Activated CD8-positive, alpha-beta memory T cell treated with anti-CD3 and anti-CD28 coated beads for 4 hours (primary cell): Measurements from ENCODE around the gene KIF25.

ENCODE experiments used
- DNase-seq, 2 donors: peaks; one replicate each; pipeline ENCODE4 v3.0.0-alpha.2; 2020; ENCODE audit warnings: low read depth in 2 of 2

KIF25 gene

GRCh38 chr6:167997642-167998041 lies at the start of gene KIF25:
Gene KIF25 (plus strand): TSS chr6:167997671. CDS start chr6:168029586, 31,915 bp downstream.
- no peak for DNase-seq

GRCh38 chr6:167947716-167948115 lies 49.8 kb upstream of the KIF25 start:
- DNase-seq: no peak

GRCh38 chr6:167948716-167949115 lies 48.8 kb upstream of the KIF25 start:
- DNase-seq: no peak

- no peak for DNase-seq
Measured at GRCh38 chr6:167949121-167949684, 48.3 kb upstream of the KIF25 start.

- DNase-seq: no peak
Measured at GRCh38 chr6:167951781-167952511, 45.5 kb upstream of the KIF25 start.

- no peak for DNase-seq
Measured at GRCh38 chr6:167952512-167952859, 45.0 kb upstream of the KIF25 start.

- DNase-seq: no peak
Measured at GRCh38 chr6:167953551-167953950, 43.9 kb upstream of the KIF25 start.

- DNase-seq: no peak
Measured at GRCh38 chr6:167954151-167954550, 43.3 kb upstream of the KIF25 start.

GRCh38 chr6:167956491-167956890 lies 41.0 kb upstream of the KIF25 start:
- no peak for DNase-seq

- DNase-seq: no peak
Measured at GRCh38 chr6:167956983-167957492, 40.4 kb upstream of the KIF25 start.

GRCh38 chr6:167957626-167958025 lies 39.8 kb upstream of the KIF25 start:
- DNase-seq: no peak

GRCh38 chr6:167960579-167960978 lies 36.9 kb upstream of the KIF25 start:
- no peak for DNase-seq

GRCh38 chr6:167962711-167963110 lies 34.8 kb upstream of the KIF25 start:
- DNase-seq: no peak

GRCh38 chr6:167963589-167964057 lies 33.8 kb upstream of the KIF25 start:
- DNase-seq: no peak

- DNase-seq: no peak
Measured at GRCh38 chr6:167965592-167966539, 31.6 kb upstream of the KIF25 start.

GRCh38 chr6:167966540-167966905 lies 30.9 kb upstream of the KIF25 start:
- no peak for DNase-seq

- DNase-seq: no peak
Measured at GRCh38 chr6:167968091-167968490, 29.4 kb upstream of the KIF25 start.

GRCh38 chr6:167970230-167970629 lies 27.2 kb upstream of the KIF25 start:
- no peak for DNase-seq

GRCh38 chr6:167972193-167972592 lies 25.3 kb upstream of the KIF25 start:
- no peak for DNase-seq

GRCh38 chr6:167973148-167973885 lies 24.2 kb upstream of the KIF25 start:
- DNase-seq: no peak

- no peak for DNase-seq
Measured at GRCh38 chr6:167974640-167975344, 22.7 kb upstream of the KIF25 start.
